OCI-LY1 (cell line): ENCODE measurements around the gene ULK4.

ENCODE experiments used
- EZH2 ChIP-seq: fragments of 200-600 bp; sonication (generic), shearing (Covaris generic); IDR thresholded peaks from 2 replicates; pipeline ENCODE4 v1.8.0; 2017; ENCODE audit warnings: borderline replicate concordance, mixed run types, mild to moderate bottlenecking, antibody characterized with exemption, low read length, moderate library complexity, mixed read lengths
- TF ChIP-seq, protein P1 (sequence below): fragments of 200-600 bp; sonication (generic), shearing (Covaris generic); IDR thresholded peaks from 2 replicates; pipeline ENCODE4 v1.5.1; 2017; ENCODE audit warnings: mild to moderate bottlenecking, antibody characterized with exemption, low read length, moderate library complexity, mixed read lengths

DNA sequence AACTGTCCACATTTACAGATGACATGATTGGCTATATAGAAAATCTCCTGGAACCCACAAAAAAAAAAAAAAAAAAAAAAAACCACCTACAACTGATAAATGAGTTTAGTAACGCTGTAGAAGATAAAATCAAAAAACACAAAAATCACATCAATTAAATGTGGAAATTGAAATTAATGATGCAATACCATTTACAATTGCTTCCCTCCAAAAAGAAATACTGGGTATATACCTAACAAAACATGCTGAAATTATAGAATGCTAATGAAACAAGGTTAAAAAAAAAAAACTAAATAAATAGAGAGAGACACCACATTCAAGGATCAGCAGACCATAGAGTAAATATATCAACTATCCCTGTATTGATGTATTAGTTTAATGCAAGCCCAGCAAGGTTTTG lies 215.7 kb downstream of the ULK4 start:
- TF ChIP-seq, protein P1, sequence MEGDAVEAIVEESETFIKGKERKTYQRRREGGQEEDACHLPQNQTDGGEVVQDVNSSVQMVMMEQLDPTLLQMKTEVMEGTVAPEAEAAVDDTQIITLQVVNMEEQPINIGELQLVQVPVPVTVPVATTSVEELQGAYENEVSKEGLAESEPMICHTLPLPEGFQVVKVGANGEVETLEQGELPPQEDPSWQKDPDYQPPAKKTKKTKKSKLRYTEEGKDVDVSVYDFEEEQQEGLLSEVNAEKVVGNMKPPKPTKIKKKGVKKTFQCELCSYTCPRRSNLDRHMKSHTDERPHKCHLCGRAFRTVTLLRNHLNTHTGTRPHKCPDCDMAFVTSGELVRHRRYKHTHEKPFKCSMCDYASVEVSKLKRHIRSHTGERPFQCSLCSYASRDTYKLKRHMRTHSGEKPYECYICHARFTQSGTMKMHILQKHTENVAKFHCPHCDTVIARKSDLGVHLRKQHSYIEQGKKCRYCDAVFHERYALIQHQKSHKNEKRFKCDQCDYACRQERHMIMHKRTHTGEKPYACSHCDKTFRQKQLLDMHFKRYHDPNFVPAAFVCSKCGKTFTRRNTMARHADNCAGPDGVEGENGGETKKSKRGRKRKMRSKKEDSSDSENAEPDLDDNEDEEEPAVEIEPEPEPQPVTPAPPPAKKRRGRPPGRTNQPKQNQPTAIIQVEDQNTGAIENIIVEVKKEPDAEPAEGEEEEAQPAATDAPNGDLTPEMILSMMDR, result no peak
- no peak for TF ChIP-seq EZH2
